Gastroesophageal sphincter (tissue), 4 donors: ENCODE results near the gene SLC25A25. TPM values are rescaled to one million over a fixed set of nuclear protein-coding genes. Genes with fewer than 3 reads are reported as not detected.

ENCODE experiments used
- ATAC-seq: fragments of 150-250 bp; one replicate; pipeline ENCODE4 v1.9.1; 2016; ENCODE audit warnings: mild to moderate bottlenecking, moderate library complexity
- H3K27ac ChIP-seq, 4 donors: fragments of 200-600 bp; sonication (generic) in 3 of 4; 1 replicate in 3 of 4; 2 replicates in 1 of 4; pipeline ENCODE4 v1.5.1; 2016 to 2019
- H3K27me3 ChIP-seq: fragments of 200-600 bp; sonication (generic); one replicate; pipeline ENCODE4 v1.5.1; 2019
- H3K36me3 ChIP-seq, 2 donors: fragments of 200-600 bp; sonication (generic); one replicate each; pipeline ENCODE4 v1.5.1; 2019; ENCODE audit warnings: control low read depth in 1 of 2
- H3K4me1 ChIP-seq, 3 donors: fragments of 200-600 bp; sonication (generic); 1 replicate in 2 of 3; 2 replicates in 1 of 3; pipeline ENCODE4 v1.5.1; 2016 to 2019; ENCODE audit warnings: control low read depth in 2 of 3
- H3K4me3 ChIP-seq, 2 donors: fragments of 200-600 bp; sonication (generic); one replicate each; pipeline ENCODE4 v1.5.1; 2019; ENCODE audit warnings: mild to moderate bottlenecking in 1 of 2, moderate library complexity in 1 of 2
- H3K9me3 ChIP-seq, 3 donors: fragments of 200-600 bp; sonication (generic); one replicate each; pipeline ENCODE4 v1.5.1; 2017 to 2019; ENCODE audit warnings: control low read depth in 2 of 3
- EP300 ChIP-seq: sonication (generic); formaldehyde crosslinking; IDR thresholded peaks from one replicate; pipeline ENCODE4 v1.6.1; 2017; ENCODE audit warnings: antibody characterized with exemption, mild to moderate bottlenecking
- POLR2A ChIP-seq, 2 donors: fragments of 450-650 bp; IDR thresholded peaks; one replicate each; pipeline ENCODE4 v1.6.1; 2017; ENCODE audit warnings: antibody characterized with exemption in 2 of 2, mild to moderate bottlenecking in 2 of 2, moderate library complexity in 1 of 2
- POLR2AphosphoS5 ChIP-seq: sonication (generic); formaldehyde crosslinking; IDR thresholded peaks from one replicate; pipeline ENCODE4 v1.6.1; 2017; ENCODE audit warnings: antibody characterized with exemption
- WGBS, 2 donors: methylation state at CpG; one replicate each; pipeline ENCODE4 v1.1.5; 2018; ENCODE audit warnings: low coverage in 1 of 2; 5-methylcytosine and 5-hydroxymethylcytosine counted together
- total RNA-seq, 4 donors: library from RNA; depleted of rRNA; stranded (reverse); fragments of >200 nt; gene quantifications; one replicate each; pipeline ENCODE4 v1.1.0, GENCODE V29; 2016
- TF ChIP-seq, protein P1 (sequence below), 4 experiments: fragments of 200-600 bp in 2 of 4; fragments of 450-650 bp in 2 of 4; sonication (generic) in 1 of 4; IDR thresholded peaks; one replicate each; pipeline ENCODE4 v1.5.1; 2017 to 2019; ENCODE audit warnings: antibody characterized with exemption in 4 of 4, mild to moderate bottlenecking in 2 of 4, moderate library complexity in 2 of 4

Gene SLC25A25
- total RNA-seq, 4 donors from 2014 or later = 16.1 to 64.1 (median 18.3) TPM

DNA sequence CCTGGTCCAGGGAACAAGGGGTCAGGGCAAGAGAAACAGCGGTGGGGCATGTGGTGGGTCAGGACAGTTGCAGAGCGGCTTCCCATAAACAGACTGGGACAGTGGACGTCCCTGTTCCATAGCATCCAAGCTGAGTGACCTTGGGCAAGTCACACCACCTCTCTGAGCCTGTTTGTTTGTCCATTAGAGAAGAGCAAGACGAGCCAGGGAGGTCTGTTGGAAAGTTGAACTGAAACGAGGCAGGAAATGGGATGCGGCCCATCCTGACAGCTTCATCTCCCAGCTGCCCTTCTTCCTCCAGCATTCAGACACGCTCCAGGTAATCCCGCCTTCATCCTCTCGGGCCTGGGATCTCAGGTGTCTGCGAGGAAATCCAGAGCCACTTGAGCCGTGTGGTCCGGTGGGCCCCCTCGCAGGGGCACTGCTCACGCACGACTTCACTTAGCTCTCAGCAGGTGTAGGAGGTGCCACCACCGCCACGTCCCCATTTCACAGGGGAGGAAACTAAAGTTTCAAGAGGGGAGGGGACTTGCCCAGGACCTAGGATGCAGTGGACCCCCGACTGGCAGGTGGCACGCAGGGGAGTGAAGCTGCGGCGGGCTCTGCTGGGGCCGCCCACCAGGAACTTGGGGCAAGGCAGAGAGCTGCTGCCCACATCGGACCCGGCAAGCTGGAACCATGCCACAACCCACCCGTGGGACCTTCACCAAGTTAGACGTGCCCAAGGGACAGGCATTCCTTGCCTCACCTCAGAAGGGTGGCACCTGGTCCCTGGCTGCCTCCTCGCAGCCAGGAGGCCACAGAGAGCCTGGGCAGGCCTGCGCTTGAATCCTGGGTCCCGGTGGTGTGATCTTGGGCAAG is 46.5 kb downstream of the SLC25A25 start:
- H3K36me3 ChIP-seq = peaks cover 0 to 35% of the 10 kb centered on the region in 2 donors
- TF ChIP-seq EP300 = no peak
- TF ChIP-seq, protein P1, sequence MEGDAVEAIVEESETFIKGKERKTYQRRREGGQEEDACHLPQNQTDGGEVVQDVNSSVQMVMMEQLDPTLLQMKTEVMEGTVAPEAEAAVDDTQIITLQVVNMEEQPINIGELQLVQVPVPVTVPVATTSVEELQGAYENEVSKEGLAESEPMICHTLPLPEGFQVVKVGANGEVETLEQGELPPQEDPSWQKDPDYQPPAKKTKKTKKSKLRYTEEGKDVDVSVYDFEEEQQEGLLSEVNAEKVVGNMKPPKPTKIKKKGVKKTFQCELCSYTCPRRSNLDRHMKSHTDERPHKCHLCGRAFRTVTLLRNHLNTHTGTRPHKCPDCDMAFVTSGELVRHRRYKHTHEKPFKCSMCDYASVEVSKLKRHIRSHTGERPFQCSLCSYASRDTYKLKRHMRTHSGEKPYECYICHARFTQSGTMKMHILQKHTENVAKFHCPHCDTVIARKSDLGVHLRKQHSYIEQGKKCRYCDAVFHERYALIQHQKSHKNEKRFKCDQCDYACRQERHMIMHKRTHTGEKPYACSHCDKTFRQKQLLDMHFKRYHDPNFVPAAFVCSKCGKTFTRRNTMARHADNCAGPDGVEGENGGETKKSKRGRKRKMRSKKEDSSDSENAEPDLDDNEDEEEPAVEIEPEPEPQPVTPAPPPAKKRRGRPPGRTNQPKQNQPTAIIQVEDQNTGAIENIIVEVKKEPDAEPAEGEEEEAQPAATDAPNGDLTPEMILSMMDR (IDR thresholded peaks at IDR 0.05) = no peak
- no peak for TF ChIP-seq POLR2A (IDR thresholded peaks at IDR 0.05)
- no peak for TF ChIP-seq POLR2AphosphoS5
- no peaks in the 10 kb centered on the region for H3K9me3 ChIP-seq
- no peaks in the 10 kb centered on the region for H3K27me3 ChIP-seq
- H3K4me3 ChIP-seq = no peak overlapping the region
- peaks cover 0 to 15% (median 5%) of the 10 kb centered on the region in 3 donors for H3K4me1 ChIP-seq
- ATAC-seq = no peak
- 34 to 80% methylated on average over 3 of the region's 29 CpGs for WGBS, 2 donors
- peak overlapping the region in 1 of 4 donors; percentile 24 for H3K27ac ChIP-seq

DNA sequence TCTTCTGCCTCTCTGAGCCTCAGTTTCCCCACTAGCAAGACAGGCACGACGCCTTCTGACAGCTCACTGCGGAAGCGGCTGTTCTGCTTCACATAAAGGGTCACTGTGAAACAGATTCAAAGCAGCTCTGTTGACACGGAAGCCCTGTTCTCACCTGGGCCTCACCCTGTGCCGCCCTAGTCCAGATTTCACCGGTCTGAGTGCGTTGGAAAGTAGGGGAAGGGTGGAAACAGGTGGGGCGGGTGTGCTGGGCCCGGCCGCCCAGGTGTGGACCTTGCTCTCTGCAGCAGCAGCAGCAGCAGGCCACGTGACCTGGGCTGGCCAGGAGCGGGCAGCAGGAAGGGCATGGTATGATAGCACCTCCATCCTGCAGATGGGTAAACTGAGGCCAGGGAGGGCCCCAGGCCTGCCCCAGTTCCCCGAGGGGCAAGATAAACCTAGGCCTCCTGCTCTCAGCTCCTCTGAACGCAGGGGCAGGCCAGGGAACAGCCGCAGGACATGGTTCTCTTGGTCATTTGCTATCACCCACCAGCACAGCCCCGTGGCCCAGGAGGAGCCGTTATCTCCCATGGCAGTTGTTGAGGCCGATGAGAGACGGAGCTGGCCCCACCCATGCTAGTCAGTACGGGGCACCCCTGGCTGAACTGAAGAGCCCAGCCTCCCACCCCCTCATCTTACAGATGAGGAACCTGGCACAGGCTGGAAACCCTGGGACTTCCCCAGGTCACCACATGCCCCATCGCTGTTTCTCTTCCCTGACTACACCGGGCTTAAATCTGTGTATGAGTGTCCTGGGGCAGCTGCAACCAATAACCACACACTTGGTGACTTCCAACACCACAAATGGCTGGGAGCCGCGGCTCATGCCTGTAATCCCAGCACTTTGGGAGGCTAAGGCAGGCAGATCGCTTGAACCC is 47.4 kb downstream of the SLC25A25 start:
- Histone ChIP-seq H3K27me3 (no peaks in the 10 kb centered on the region), H3K9me3 (no peaks in the 10 kb centered on the region), H3K27ac (no peak overlapping the region), H3K4me3 (no peak overlapping the region), H3K36me3 (peaks cover 0 to 38% of the 10 kb centered on the region in 2 donors), H3K4me1 (peaks cover 0 to 12% (median 5%) of the 10 kb centered on the region in 3 donors)
- WGBS, 2 donors = no CpG with 5 or more reads among the region's 26 CpGs
- ATAC-seq = no peak
- TF ChIP-seq, protein P1 (IDR thresholded peaks at IDR 0.05) = no peak
- no peak for TF ChIP-seq POLR2AphosphoS5
- TF ChIP-seq POLR2A (IDR thresholded peaks at IDR 0.05) = no peak
- TF ChIP-seq EP300 = no peak

GRCh38 chr9:128116104-128117083 is 48.4 kb downstream of the SLC25A25 start:
- TF ChIP-seq, protein P1 (IDR thresholded peaks at IDR 0.05) = no peak
- TF ChIP-seq EP300 (no peak), POLR2AphosphoS5 (no peak), POLR2A (IDR thresholded peaks at IDR 0.05) (no peak)
- no peak for ATAC-seq
- no peak overlapping the region for H3K4me3 ChIP-seq
- H3K4me1 ChIP-seq = peaks cover 0 to 12% (median 5%) of the 10 kb centered on the region in 3 donors
- H3K27me3 ChIP-seq = no peaks in the 10 kb centered on the region
- H3K27ac ChIP-seq = no peak overlapping the region
- no peaks in the 10 kb centered on the region for H3K9me3 ChIP-seq
- H3K36me3 ChIP-seq = peaks cover 0 to 48% of the 10 kb centered on the region in 2 donors
- 80 to 93% methylated on average over 6 to 7 of the region's 16 CpGs for WGBS, 2 donors

DNA sequence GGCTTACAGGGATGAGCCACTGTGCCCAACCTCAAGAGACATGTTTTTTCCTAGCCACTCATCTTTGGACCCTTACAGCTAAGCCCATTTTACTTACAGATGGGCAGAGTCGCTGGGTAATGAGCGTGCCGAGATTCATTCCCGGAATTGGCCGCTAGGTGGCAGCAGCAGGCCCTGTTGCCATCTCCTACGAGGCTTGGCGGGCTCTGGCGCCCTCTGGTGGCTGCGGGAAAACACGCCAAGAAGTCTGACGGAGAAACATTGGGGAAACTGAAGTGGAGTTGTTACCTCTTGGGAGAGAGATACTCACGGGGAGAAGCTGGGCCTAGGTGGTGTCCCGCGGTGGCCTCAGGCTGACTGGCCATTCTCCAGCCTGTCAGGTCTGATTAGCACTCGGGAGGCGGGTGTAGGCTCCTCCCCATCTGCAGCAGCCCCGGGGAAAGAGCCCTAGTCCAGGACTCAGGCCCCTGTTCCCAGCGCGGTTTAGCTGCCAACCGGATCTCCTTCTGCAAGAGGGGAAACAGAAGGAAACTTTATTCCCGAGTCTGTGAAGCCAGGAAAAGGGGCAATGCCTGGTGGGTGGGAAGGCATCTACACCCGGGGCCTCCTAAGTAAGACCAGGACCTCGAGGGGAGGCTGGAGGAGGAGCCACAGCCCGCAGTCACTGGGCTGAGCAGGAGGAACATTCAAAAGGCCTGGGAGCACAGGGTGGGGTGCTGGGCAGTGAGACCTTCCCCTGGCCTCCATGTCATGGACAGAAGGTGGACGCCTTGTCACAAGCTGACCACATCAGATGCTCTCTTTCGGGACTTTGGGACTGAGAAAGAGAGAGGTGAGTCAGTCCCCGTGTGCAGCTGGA is 49.8 kb downstream of the SLC25A25 start:
- Histone ChIP-seq H3K27ac (peak overlapping the region in 1 of 4 donors; percentile 7), H3K36me3 (peaks cover 0 to 56% of the 10 kb centered on the region in 2 donors), H3K27me3 (no peaks in the 10 kb centered on the region), H3K9me3 (no peaks in the 10 kb centered on the region), H3K4me1 (peaks cover 0 to 12% (median 5%) of the 10 kb centered on the region in 3 donors), H3K4me3 (no peak overlapping the region)
- peak; percentile 66 for ATAC-seq
- TF ChIP-seq EP300 (no peak), POLR2A (IDR thresholded peaks at IDR 0.05) (no peak), POLR2AphosphoS5 (peak; percentile 47)
- TF ChIP-seq, protein P1 (IDR thresholded peaks at IDR 0.05) = peak in 3 of 4 experiments; percentile 100
- WGBS, 2 donors = 0 to 15% methylated on average over 3 to 4 of the region's 27 CpGs
